Keratinocyte (primary cell): ENCODE results near the gene SLC6A16.
A peak's percentile ranks its signal among the peaks of the same experiment; 100 is the strongest.

Source experiments
- CTCF ChIP-seq, 3 experiments: IDR thresholded peaks in 1 of 3; conservative IDR thresholded peaks in 1 of 3; optimal IDR thresholded peaks in 1 of 3; 2 replicates in 2 of 3; 3 replicates in 1 of 3; pipeline versions ENCODE3 to v1.5.1; 2011; ENCODE audit warnings: low read length in 3 of 3, mild to moderate bottlenecking in 3 of 3, moderate library complexity in 2 of 3, control low read depth in 1 of 3, inconsistent platforms in 1 of 3; ENCODE audit not compliant: insufficient read depth in 2 of 3; ENCODE audit errors: extremely low read depth in 1 of 3
- EZH2 ChIP-seq: IDR thresholded peaks from one replicate; pipeline ENCODE4 v1.6.1; 2012; ENCODE audit warnings: inconsistent platforms, mild to moderate bottlenecking, low read length, moderate library complexity

- peak; percentile 5 to 21 (median 12) for TF ChIP-seq CTCF (optimal IDR thresholded peaks at IDR 0.05 in 1 of 3, IDR thresholded peaks at IDR 0.05 in 1 of 3, conservative IDR thresholded peaks at IDR 0.05 in 1 of 3; ENCODE audit: extremely low read depth in 1 of 3, insufficient read depth in 2 of 3, low read length in 3 of 3)
- no peak for TF ChIP-seq EZH2
Observed at GRCh38 chr19:49347835-49348234, 22.8 kb upstream of the SLC6A16 start.
